Hippocampal formation (tissue), 2 donors: ENCODE measurements around the gene NLGN1.
"Not testable (repeated sequence)": the region's sequence is repeated elsewhere in the genome, so short reads cannot be mapped to it uniquely, and the experiment has no call there.

ENCODE experiments used
- DNase-seq, 2 donors: peaks; one replicate each; lab custom pipeline; 2025; lab: John Stamatoyannopoulos, UW

Gene NLGN1

GRCh38 chr3:173429527-173429926, 32.0 kb downstream of the NLGN1 start:
- no peak for DNase-seq

GRCh38 chr3:173430576-173430975, 33.0 kb downstream of the NLGN1 start:
- no peak for DNase-seq

GRCh38 chr3:173439004-173439403, 41.5 kb downstream of the NLGN1 start:
- no peak for DNase-seq

GRCh38 chr3:173440514-173440913, 43.0 kb downstream of the NLGN1 start:
- no peak for DNase-seq

GRCh38 chr3:173451561-173451960, 54.0 kb downstream of the NLGN1 start:
- not testable (repeated sequence) for DNase-seq

GRCh38 chr3:173463250-173463649, 65.7 kb downstream of the NLGN1 start:
- DNase-seq, result no peak

GRCh38 chr3:173465112-173465511, 67.6 kb downstream of the NLGN1 start:
- no peak for DNase-seq

- DNase-seq, result no peak
Observed at GRCh38 chr3:173465898-173466678, 68.5 kb downstream of the NLGN1 start.

- no peak for DNase-seq
Observed at GRCh38 chr3:173467501-173467900, 70.0 kb downstream of the NLGN1 start.

GRCh38 chr3:173473237-173473636, 75.7 kb downstream of the NLGN1 start:
- no peak for DNase-seq

- no peak for DNase-seq
Observed at GRCh38 chr3:173479301-173479700, 81.8 kb downstream of the NLGN1 start.

GRCh38 chr3:173501931-173502489, 104.5 kb downstream of the NLGN1 start:
- no peak for DNase-seq

GRCh38 chr3:173502983-173503568, 105.5 kb downstream of the NLGN1 start:
- DNase-seq, result no peak

GRCh38 chr3:173510565-173510964, 113.0 kb downstream of the NLGN1 start:
- DNase-seq, result no peak

GRCh38 chr3:173513123-173513522, 115.6 kb downstream of the NLGN1 start:
- no peak for DNase-seq

GRCh38 chr3:173529062-173529711, 131.6 kb downstream of the NLGN1 start:
- DNase-seq, result no peak

- no peak for DNase-seq
Observed at GRCh38 chr3:173531602-173532001, 134.1 kb downstream of the NLGN1 start.

GRCh38 chr3:173538410-173538809, 140.9 kb downstream of the NLGN1 start:
- DNase-seq, result no peak

- not testable (repeated sequence) for DNase-seq
Observed at GRCh38 chr3:173545590-173545989, 148.0 kb downstream of the NLGN1 start.

GRCh38 chr3:173547070-173547469, 149.5 kb downstream of the NLGN1 start:
- DNase-seq, result no peak

GRCh38 chr3:173548261-173548660, 150.7 kb downstream of the NLGN1 start:
- no peak for DNase-seq

GRCh38 chr3:173552526-173552925, 155.0 kb downstream of the NLGN1 start:
- no peak for DNase-seq
